ENCODE data around the gene UBN2.
"Not testable (repeated sequence)": the region's sequence is repeated elsewhere in the genome, so short reads cannot be mapped to it uniquely, and the experiment has no call there.

The UBN2 gene

GRCh38 chr7:139294241-139294640, 63.2 kb downstream of the UBN2 start:
- in situ Hi-C loops (cut with MboI; ENCODE audit: low sequenced_read_pairs) = no loop called here

GRCh38 chr7:139294951-139295575, 64.0 kb downstream of the UBN2 start:
- in situ Hi-C loops (cut with MboI; ENCODE audit: low sequenced_read_pairs) = no loop called here

GRCh38 chr7:139297795-139298194, 66.8 kb downstream of the UBN2 start:
- in situ Hi-C loops (cut with MboI; ENCODE audit: low sequenced_read_pairs) = no loop called here

DNA sequence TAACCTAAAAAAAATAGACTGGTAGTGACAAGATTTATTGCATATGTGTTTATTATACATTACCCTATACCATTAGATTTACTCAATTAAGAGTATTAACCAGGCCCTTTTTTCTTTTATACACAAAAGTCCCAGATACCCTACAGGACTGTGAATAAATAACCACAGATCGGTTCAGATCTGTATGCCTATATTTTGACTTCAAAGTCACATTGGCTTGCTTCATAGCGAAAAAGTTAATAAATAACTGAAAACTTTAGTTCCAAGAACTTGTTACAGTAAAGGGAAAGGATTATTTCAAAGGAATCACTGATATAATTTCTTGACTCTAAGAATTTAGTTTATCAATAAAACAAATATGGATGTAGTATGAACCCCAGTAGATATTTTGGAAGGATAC, 68.3 kb downstream of the UBN2 start:
- in situ Hi-C loops (cut with MboI; ENCODE audit: low sequenced_read_pairs) = no loop called here

DNA sequence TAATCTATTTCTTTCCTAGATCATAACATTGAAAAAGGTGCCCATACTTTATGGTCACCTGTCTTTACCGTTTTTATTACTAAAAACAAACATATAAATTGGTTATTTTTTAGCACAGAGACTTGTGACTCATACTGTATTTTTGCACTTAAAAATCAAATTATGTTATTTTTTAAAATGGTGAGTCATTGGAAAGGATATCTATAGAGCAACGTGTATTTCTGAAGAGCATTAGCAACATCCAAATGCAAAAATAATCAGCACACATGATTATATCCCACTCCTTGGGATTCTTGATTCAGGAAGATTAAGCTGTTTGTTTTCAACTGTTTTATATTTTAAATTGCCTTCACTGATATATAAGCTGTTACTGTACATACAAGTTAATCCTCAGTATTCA, 69.4 kb downstream of the UBN2 start:
- in situ Hi-C loops (cut with MboI; ENCODE audit: low sequenced_read_pairs) = no loop called here

GRCh38 chr7:139304517-139304916, 73.5 kb downstream of the UBN2 start:
- in situ Hi-C loops (cut with MboI; ENCODE audit: low sequenced_read_pairs) = no loop called here

- in situ Hi-C loops (cut with MboI; ENCODE audit: low sequenced_read_pairs) = no loop called here
Observed at GRCh38 chr7:139317939-139318505, 87.0 kb downstream of the UBN2 start.

GRCh38 chr7:139321071-139321745, 90.2 kb downstream of the UBN2 start:
- in situ Hi-C loops (cut with MboI; ENCODE audit: low sequenced_read_pairs) = no loop called here

DNA sequence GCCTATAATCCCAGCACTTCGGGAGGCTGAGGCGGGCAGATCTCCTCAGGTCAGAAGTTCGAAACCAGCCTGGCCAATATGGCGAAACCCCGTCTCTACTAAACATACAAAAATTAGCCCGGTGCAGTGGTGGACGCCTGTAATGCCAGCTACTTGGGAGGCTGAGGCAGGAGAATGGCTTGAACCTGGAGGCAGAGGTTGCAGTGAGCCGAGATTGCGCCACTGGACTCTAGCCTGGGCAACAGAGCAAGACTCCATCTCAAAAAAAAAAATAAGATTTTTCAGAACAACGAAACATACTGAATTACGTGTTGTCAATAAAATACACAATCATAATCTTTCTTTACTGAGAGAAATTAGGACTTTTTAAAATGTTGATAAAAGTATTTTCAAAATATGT, 93.7 kb downstream of the UBN2 start:
- in situ Hi-C loops (cut with MboI; ENCODE audit: low sequenced_read_pairs) = not testable (repeated sequence)

- in situ Hi-C loops (cut with MboI; ENCODE audit: low sequenced_read_pairs) = no loop called here
Observed at GRCh38 chr7:139328375-139328774, 97.3 kb downstream of the UBN2 start.

GRCh38 chr7:139329119-139329518, 98.1 kb downstream of the UBN2 start:
- in situ Hi-C loops (cut with MboI; ENCODE audit: low sequenced_read_pairs) = no loop called here

DNA sequence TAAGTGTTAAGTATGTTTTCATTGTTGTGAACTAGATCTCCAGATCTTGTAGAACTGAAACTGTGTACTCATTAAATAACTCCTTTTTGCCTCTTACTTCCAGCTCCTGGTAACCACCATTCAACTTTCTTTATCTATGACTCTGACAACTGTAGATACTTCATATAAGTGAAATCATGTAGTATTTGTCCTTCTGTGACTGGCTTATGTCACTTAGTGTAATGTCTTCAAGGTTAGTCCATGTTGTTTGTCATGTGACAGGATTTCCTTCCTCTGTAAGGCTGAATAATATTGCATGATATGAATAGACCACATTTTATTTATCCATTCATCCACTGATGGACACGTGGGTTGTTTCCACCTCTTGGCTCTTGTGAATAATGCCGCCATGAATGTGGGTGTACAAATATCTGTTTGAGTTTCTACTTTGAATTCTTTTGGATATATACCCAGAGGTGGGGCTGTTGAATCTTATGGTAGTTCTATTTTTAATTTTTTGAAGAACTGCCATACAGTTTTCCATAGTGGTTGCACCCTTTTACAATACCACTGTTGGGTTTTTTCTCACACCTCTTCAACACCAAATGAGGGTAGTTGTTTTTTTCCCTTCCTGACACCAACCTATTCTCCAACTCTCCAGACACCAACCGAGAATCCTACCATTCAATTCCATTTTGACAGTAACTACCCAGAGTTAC, 99.4 kb downstream of the UBN2 start:
- in situ Hi-C loops (cut with MboI; ENCODE audit: low sequenced_read_pairs) = no loop called here

DNA sequence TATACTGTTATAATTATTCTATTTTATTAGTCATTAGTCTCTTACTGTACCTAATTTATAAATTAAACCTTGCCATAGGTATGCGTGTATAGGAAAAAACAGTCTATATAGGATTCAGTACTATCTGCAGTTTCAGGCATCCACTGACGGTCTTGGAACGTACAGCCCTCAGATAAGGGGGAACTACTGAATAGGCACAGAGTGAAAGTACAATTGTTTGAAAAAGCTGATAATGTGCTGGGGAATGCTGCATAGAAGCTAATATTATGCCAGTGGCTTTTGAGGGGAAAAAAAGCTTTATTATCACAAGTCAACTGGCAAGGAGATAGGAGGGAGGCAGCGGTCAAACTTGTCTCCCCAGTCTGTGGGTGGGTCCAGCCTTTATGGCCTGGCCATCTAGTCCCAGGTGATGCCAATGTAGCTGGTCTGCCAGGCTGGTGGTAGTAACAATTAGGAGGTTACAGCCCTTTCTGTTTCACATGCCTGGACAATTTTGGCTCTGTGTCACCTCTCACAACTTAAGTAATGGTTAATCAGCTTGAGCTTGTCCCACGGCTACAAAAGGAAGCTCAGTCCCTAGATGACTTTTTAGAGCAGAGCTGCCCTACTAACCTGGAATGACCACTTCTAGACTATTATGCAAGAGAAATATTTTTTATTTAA, 101.8 kb downstream of the UBN2 start:
- in situ Hi-C loops (cut with MboI; ENCODE audit: low sequenced_read_pairs) = no loop called here

DNA sequence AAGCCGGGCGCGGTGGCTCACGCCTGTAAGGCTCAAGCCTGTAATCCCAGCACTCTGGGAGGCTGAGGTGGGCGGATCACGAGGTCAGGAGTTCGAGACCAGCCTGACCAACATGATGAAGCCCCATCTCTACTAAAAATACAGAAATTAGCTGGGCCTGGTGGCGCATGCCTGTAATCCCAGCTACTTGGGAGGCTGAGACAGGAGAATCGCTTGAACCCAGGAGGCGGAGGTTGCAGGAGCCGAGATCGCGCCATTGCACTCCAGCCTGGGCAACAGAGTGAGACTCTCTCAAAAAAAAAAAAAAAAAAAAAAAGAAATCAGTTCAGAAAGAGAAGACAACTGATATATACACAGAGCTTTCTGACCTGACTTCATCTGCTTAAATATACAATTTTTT, 102.4 kb downstream of the UBN2 start:
- in situ Hi-C loops (cut with MboI; ENCODE audit: low sequenced_read_pairs) = not testable (repeated sequence)

- in situ Hi-C loops (cut with MboI; ENCODE audit: low sequenced_read_pairs) = no loop called here
Observed at GRCh38 chr7:139334399-139335150, 103.5 kb downstream of the UBN2 start.

DNA sequence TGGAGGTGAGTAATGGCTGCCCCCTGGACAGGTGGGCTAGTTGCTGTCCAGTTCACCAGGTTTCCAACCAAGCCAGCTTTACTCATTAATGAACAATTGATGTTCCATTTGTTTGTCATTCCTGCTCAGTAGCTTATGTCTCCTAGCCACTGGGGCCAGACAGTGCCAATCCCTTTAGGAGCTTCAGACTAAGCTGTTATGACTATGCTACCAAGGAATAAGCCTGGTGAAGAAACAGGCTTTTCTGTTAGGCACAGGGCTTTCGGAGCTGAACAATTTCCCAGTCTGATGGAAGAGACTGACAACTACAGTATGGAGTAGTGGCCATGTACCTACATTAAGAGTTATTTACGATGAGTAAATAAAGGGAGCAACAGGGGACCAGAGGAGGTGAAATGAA, 108.0 kb downstream of the UBN2 start:
- in situ Hi-C loops (cut with MboI; ENCODE audit: low sequenced_read_pairs) = no loop called here

DNA sequence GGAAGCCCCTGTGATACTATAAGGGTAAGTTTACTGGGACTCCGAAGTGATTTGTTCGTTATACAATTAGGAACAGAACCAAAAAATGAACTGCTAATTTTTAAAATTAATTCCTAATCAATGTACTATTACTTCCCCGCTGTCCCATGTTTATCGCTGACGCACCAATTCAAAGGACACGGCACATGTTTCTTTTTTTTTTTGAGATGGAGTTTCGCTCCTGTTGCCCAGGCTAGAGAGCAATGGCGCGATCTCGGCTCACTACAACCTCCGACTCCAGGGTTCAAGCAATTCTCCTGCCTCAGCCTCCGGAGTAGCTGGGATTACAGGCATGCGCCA, 108.6 kb downstream of the UBN2 start:
- in situ Hi-C loops (cut with MboI; ENCODE audit: low sequenced_read_pairs) = no loop called here

DNA sequence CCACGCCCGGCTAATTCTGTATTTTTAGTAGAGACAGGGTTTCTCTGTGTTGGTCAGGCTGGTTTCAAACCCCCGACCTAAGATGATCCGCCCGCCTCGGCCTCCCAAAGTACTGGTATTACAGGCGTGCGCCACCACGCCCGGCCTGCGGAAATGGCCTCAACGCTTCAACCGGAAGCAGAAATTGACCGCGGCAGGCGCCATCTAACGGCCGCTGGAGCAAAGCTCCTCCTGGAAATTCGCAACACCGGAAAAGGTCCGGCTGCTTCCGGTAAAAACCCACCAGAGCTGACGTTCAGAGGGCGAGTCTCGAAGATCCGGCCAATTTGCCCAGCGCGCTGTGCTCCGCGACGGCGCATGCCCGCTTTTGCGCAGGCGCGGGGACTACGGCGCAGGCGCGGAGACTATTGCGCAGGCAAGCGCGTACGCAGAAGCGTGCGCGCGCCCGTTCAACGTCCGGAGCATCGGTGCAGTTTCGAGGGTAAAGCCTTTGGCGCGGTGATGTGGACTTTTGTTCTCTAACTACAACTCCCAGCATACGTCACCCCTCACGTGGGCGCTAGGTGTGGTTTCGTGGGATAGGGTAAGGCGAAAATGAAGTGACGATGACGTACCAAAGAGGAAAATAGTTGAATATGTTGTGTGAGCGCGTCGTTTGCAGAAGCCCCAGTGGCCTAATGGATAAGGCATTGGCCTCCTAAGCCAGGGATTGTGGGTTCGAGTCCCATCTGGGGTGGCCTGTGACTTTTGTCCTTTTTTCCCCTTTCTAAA, 109.2 kb downstream of the UBN2 start:
- in situ Hi-C loops (cut with MboI; ENCODE audit: low sequenced_read_pairs) = no loop called here

GRCh38 chr7:139340808-139341057, 109.7 kb downstream of the UBN2 start:
- in situ Hi-C loops (cut with MboI; ENCODE audit: low sequenced_read_pairs) = no loop called here

DNA sequence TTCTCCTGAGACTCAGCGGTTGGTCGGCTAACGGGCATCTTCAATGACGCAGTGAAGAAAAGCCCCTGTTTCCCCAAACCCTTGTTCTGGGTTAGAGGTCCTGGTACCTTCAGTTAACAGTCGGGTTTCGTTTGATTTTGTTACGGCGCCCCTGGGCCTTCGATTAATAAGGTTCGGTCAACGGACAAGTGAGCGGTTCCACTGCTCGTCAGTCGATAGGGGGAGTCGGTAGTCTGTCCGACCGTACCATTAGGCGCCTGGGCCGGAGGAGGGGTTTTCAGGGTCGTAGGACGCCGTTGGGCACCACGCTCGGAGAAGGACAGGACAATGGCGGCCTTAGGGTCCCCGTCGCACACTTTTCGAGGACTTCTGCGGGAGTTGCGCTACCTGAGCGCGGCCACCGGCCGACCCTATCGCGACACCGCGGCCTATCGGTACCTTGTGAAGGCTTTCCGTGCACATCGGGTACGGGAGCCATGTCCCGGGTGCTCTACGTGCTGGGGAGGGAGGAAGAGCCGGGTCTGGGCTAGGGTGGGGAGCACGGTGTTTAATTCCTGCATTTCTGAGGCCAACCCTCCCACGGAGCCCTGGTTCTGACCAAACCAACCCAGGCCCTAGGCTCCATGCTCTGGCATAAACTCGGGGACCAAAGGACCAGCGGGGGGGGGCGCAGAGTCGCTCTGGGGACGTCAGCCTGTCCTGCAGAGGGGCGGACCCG, 110.2 kb downstream of the UBN2 start, which contains the start of gene FMC1:
Gene FMC1, plus strand, starts transcription at position 280 of the 718 bp plus-strand sequence. Its CDS starts 48 bp downstream, at position 328.
- in situ Hi-C loops (cut with MboI; ENCODE audit: low sequenced_read_pairs) = no loop called here
